Hepatocyte (in vitro differentiated cells): Measurements from ENCODE around the gene CADPS2. TPM values are rescaled to one million over a fixed set of nuclear protein-coding genes. Genes with fewer than 3 reads are reported as not detected.

Source experiments
- DNase-seq: peaks from one replicate; pipeline ENCODE4 v3.0.0-alpha.2; 2016; ENCODE audit warnings: low spot score
- H2AFZ ChIP-seq: fragments of 200-600 bp; sonication (generic); 2 replicates; pipeline ENCODE4 v1.6.0; 2016; ENCODE audit warnings: antibody characterized with exemption, mild to moderate bottlenecking
- H3K27ac ChIP-seq: fragments of 200-600 bp; sonication (generic); 2 replicates; pipeline ENCODE4 v1.5.1; 2016; ENCODE audit warnings: mild to moderate bottlenecking
- H3K27me3 ChIP-seq: fragments of 200-600 bp; sonication (generic); 2 replicates; pipeline ENCODE4 v1.6.1; 2016
- H3K36me3 ChIP-seq: fragments of 200-600 bp; sonication (generic); replicated peaks from 2 replicates; pipeline ENCODE4 v1.5.1; 2016; ENCODE audit warnings: low read depth; ENCODE audit not compliant: insufficient read depth
- H3K4me1 ChIP-seq: fragments of 200-600 bp; sonication (generic); 2 replicates; pipeline ENCODE4 v1.5.1; 2016; ENCODE audit warnings: mild to moderate bottlenecking, moderate library complexity; ENCODE audit not compliant: insufficient read depth
- H3K4me2 ChIP-seq: fragments of 200-600 bp; sonication (generic); 2 replicates; pipeline ENCODE4 v1.6.0; 2016
- H3K4me3 ChIP-seq: fragments of 200-600 bp; sonication (generic); 2 replicates; pipeline ENCODE4 v1.5.1; 2016; ENCODE audit warnings: mild to moderate bottlenecking
- H3K79me2 ChIP-seq: fragments of 200-600 bp; sonication (generic); 2 replicates; pipeline ENCODE4 v1.6.0; 2017; ENCODE audit warnings: mild to moderate bottlenecking
- H3K9me2 ChIP-seq: fragments of 200-600 bp; sonication (generic); replicated peaks from 2 replicates; pipeline ENCODE4 v1.6.0; 2017; ENCODE audit warnings: mild to moderate bottlenecking; ENCODE audit not compliant: insufficient read depth
- H3K9me3 ChIP-seq: fragments of 200-600 bp; sonication (generic); 2 replicates; pipeline ENCODE4 v1.5.1; 2016; ENCODE audit warnings: low read depth, mild to moderate bottlenecking
- H4K20me1 ChIP-seq: fragments of 200-600 bp; sonication (generic); 2 replicates; pipeline ENCODE4 v1.6.0; 2016; ENCODE audit warnings: mild to moderate bottlenecking; ENCODE audit not compliant: insufficient read depth, poor library complexity, severe bottlenecking
- EZH2 ChIP-seq: fragments of 200-600 bp; sonication (generic); IDR thresholded peaks from 2 replicates; pipeline ENCODE4 v1.6.1; 2016; ENCODE audit warnings: antibody characterized with exemption, mild to moderate bottlenecking, borderline replicate concordance
- EZH2phosphoT487 ChIP-seq: fragments of 200-600 bp; sonication (generic); IDR thresholded peaks from one replicate; pipeline ENCODE4 v1.6.1; 2018; ENCODE audit warnings: antibody characterized with exemption, mild to moderate bottlenecking, low read depth, moderate library complexity; ENCODE audit not compliant: unreplicated experiment, severe bottlenecking
- WGBS: methylation state at CpG from one replicate; pipeline ENCODE4 v1.1.6; 2016; ENCODE audit warnings: low lambda C conversion rate; ENCODE audit errors: missing lambda C conversion rate; 5-methylcytosine and 5-hydroxymethylcytosine counted together
- polyA plus RNA-seq: library from polyadenylated mRNA; unstranded; fragments of >200 nt; fragmentation: Nextera tagmentation; extraction: Ambion mirVana; gene quantifications from 2 replicates; pipeline ENCODE4 v1.2.1, GENCODE V29; 2016
- total RNA-seq: library from RNA; depleted of rRNA; stranded (reverse); fragments of >200 nt; gene quantifications from 2 replicates; pipeline ENCODE4 v1.2.3, GENCODE V29; 2014
- TF ChIP-seq, protein P1 (sequence below): fragments of 200-600 bp; sonication (generic); IDR thresholded peaks from 2 replicates; pipeline ENCODE4 v1.5.1; 2016; ENCODE audit warnings: antibody characterized with exemption, mild to moderate bottlenecking; ENCODE audit not compliant: poor library complexity

Gene CADPS2
- total and polyA plus RNA-seq, 2 experiments from 2014 or later = 15.7 to 37.4 TPM

DNA sequence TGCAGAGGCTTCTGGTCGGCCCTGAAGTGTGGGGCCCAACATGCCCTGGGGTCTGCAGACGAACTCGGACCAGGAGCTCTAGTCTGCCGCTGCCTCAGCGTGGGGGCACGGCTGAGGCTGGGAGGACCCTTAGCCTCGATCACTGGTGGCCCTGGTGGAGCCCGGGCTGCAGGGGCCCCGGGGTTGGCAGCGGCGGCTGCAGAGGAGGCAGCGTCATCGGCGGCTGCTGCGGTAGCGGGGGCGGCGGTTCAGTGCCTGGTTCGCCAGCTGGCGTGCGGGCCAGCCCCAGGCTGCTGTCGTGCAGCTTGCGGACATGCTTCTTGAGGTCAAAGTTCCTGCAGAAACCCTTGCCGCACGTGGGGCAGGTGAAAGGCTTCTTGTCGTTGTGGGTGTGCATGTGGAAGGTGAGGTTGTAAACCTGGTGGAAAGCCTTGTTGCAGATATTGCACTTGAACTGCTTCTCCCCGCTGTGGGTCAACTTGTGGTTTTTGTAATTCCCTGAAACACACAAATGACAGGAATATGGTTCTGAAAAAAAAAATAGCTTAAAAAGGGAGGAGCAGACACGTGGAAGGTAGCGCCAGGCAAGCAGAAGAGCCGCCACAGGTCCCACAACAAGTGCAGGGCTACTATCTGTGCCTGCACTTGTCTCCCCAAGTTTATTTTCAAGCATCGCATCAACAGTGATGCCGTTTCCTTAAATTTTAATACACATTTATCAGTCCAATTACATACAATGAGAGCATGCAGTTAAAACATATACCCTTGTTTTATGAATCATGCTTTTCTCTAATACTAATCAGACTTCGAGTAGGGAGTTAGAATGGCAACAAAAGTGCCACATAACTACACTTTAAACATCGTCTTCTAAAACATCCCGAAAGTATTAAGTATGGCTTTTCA is 584.2 kb downstream of the CADPS2 start:
- WGBS = 11% methylated on average over 35 of the region's 35 CpGs
- H3K4me1 ChIP-seq = peaks cover 25% of the 10 kb centered on the region

DNA sequence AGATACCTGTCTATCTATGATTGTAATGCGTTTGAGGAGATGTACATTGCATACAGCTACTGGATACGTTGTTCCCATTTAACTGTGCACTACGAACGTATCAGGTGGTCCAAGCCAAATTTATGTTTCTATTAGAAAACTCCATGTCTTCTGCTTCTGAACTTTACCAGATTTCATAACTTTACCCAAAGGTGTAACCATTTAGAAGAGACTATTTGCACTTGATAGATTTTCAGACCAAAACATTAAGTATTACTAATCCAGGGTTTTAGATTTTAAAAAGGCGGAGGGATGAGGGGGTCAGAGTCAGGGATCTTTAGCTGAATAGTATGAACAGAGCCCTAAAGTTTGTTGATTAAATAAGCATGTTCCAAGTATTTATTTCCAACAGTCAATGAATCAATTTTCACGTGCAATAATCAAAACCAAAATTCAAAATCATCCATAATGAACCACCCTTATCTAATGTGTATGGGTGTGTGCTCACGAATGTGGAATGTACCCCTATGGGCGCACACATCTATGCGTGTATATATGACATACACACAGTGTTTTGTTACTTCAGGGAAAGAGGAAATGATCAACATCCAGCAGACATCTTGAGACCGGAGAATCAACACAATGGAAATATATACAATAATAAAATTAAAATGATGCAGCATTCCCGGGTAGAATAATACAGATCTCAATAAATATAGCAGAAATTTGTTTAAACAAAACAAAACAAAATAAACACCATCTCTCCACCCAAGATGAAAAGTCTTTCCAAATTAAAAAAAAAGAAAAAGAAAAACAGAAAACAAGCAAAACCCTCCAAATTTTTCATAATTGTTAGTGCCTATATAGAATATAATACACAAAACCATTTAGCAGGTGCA is 585.1 kb downstream of the CADPS2 start:
- Histone ChIP-seq H3K79me2 (no peaks in the 10 kb centered on the region), H3K9me3 (no peaks in the 10 kb centered on the region), H3K4me3 (no peak overlapping the region), H3K36me3 (no peaks in the 10 kb centered on the region), H3K9me2 (no peaks in the 10 kb centered on the region), H3K27ac (no peak overlapping the region), H3K4me2 (no peak overlapping the region), H4K20me1 (no peaks in the 10 kb centered on the region), H2AFZ (no peak overlapping the region), H3K4me1 (peaks cover 25% of the 10 kb centered on the region), H3K27me3 (peaks cover 100% of the 10 kb centered on the region)
- DNase-seq = no peak
- TF ChIP-seq EZH2 (no peak), EZH2phosphoT487 (no peak)
- TF ChIP-seq, protein P1, sequence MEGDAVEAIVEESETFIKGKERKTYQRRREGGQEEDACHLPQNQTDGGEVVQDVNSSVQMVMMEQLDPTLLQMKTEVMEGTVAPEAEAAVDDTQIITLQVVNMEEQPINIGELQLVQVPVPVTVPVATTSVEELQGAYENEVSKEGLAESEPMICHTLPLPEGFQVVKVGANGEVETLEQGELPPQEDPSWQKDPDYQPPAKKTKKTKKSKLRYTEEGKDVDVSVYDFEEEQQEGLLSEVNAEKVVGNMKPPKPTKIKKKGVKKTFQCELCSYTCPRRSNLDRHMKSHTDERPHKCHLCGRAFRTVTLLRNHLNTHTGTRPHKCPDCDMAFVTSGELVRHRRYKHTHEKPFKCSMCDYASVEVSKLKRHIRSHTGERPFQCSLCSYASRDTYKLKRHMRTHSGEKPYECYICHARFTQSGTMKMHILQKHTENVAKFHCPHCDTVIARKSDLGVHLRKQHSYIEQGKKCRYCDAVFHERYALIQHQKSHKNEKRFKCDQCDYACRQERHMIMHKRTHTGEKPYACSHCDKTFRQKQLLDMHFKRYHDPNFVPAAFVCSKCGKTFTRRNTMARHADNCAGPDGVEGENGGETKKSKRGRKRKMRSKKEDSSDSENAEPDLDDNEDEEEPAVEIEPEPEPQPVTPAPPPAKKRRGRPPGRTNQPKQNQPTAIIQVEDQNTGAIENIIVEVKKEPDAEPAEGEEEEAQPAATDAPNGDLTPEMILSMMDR = no peak
- WGBS = 37% methylated on average over 11 of the region's 11 CpGs

More for the DNA sequence above, 584.2 kb downstream of the CADPS2 start:
- Histone ChIP-seq H3K4me3 (no peak overlapping the region), H3K9me2 (no peaks in the 10 kb centered on the region), H3K4me2 (no peak overlapping the region), H3K79me2 (no peaks in the 10 kb centered on the region), H3K27ac (no peak overlapping the region), H3K27me3 (peaks cover 100% of the 10 kb centered on the region), H3K36me3 (no peaks in the 10 kb centered on the region), H3K9me3 (no peaks in the 10 kb centered on the region), H4K20me1 (no peaks in the 10 kb centered on the region), H2AFZ (no peak overlapping the region)
- DNase-seq = peak; percentile 17
- peak; percentile 92 for TF ChIP-seq EZH2
- TF ChIP-seq, protein P1 = no peak

DNA sequence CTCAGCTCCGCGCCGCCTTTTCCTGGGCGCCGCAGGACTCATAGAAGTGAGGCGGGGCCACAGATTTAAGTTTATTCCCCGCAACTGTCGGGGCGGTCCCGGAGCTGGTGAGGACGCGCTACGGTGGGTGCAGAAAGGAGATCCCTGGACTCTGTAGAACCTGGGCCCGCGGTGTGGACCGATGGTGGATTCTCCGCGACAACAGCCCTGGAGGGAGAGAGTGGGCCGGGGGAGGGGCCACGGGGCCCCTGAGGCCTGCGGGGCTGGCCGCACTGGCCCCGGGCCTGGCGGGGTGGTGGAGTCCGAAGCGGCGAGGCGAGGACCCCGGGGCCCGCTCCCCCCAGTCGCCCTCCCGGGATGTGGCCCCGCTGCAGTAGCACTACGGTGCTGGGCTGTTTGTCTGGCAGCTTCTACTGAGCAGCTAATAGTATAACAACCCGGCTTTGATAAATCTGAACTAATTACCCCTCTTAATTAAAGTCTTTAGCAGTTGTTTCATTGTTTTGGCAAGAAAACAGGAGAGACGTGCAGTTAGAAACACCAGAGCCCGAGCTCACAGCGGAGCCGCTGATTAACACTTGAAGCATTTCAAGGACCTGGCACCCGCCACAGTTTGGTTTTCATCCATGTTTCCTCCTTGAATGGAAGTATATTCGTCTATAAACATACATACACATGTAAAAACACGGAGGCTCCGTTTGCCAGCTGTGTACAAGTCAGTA is 585.9 kb downstream of the CADPS2 start:
- H3K9me3 ChIP-seq = no peaks in the 10 kb centered on the region
- TF ChIP-seq, protein P1 = no peak
- peak; percentile 100 for TF ChIP-seq EZH2
- peak; percentile 75 for TF ChIP-seq EZH2phosphoT487
- H3K4me2 ChIP-seq = peak overlapping the region; percentile 74
- peaks cover 17% of the 10 kb centered on the region for H3K4me1 ChIP-seq
- no peaks in the 10 kb centered on the region for H3K79me2 ChIP-seq
- H3K27me3 ChIP-seq = peaks cover 100% of the 10 kb centered on the region
- H4K20me1 ChIP-seq = no peaks in the 10 kb centered on the region
- no peaks in the 10 kb centered on the region for H3K9me2 ChIP-seq
- no peak overlapping the region for H3K27ac ChIP-seq
- no peaks in the 10 kb centered on the region for H3K36me3 ChIP-seq
- H3K4me3 ChIP-seq = no peak overlapping the region
- DNase-seq = no peak
- WGBS = 2% methylated on average over 29 of the region's 43 CpGs
- H2AFZ ChIP-seq = peak overlapping the region; percentile 40
